NCI-H128 (cell line): ENCODE results near the gene BMPR1A.
"Not testable (repeated sequence)": the region's sequence is repeated elsewhere in the genome, so short reads cannot be mapped to it uniquely, and the experiment has no call there.

Experiments
- DNase-seq: peaks from one replicate; lab custom pipeline; 2025; ENCODE audit not compliant: unreplicated experiment; lab: John Stamatoyannopoulos, UW

The BMPR1A gene

DNA sequence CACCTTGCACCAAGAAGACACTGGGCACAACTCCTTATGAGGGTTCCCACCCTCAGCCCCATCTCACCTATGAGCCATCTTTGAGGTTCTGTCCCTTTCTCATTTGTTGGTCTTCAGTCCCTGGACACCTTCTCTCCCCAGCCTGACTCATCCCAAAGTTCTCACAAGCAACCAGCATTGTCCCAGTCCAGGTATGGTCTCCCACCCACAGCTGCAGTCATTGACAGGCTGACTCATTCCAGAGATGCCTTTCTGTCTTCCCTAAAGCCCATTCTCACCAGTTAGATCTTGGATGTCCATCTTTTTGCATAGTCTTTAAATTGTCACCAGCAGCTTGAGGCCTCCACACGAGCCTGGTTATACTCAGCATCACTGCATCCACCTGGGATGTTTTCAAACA, 26.7 kb upstream of the BMPR1A start:
- DNase-seq, result no peak

DNA sequence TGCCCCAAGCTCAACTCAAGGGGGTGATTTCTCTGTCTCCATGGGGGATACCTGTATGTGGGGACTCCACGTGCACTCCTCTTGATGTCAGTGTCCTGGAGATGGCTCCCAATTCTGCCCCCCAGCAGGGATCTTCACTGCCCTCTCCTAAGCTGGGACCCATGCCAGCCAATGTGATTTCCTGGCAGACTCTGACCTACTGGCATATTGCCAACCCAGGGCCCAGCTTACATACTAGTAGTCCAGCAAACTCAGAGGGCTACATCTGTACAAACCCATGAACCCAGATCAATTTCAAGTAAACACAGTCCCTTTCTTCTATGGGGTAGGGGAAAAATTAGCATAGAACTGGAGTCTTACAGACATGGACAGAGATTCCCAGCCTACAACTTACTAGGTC, 26.2 kb upstream of the BMPR1A start:
- DNase-seq, result no peak

DNA sequence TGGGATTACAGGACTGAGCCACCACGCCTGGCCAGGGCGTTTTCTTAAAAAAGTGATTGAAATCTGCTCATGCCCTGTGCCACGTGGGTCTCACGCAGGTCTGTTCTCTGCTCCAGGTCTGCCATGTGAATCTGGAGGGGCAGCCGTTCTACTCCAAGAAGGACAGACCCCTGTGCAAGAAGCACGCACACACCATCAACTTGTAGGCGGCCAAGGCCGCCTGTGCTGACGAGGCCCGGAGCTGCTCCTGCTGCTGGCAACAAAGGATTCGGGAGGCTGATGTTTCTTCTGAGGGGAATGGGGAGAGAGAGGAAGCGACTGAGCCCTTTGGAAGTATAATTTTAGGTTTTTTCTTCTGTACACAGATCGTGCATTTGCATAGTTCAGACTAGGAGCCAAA, 23.6 kb upstream of the BMPR1A start:
- DNase-seq, result no peak

- DNase-seq, result no peak
These were observed 23.2 kb upstream of the BMPR1A start for GRCh38 chr10:86733260-86733671.

GRCh38 chr10:86734207-86734988, 22.0 kb upstream of the BMPR1A start:
- no peak for DNase-seq

DNA sequence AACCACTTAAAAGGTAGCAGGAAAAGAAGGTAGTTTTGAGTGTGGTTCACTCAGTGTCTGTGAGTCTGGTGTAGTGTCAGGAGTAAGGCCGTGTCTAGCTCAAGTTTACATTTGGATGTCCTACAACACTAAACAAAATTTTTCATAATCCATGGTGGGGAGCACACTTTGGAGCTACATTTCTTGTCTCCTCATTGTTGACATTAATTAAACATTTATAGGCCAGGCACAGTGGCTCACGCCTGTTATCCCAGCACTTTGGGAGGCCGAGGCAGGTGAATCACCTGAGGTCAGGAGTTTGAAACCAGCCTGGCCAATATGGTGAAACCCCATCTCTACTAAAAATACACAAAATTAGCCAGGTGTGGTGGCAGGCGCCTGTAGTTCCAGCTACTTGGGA, 21.1 kb upstream of the BMPR1A start:
- not testable (repeated sequence) for DNase-seq

DNA sequence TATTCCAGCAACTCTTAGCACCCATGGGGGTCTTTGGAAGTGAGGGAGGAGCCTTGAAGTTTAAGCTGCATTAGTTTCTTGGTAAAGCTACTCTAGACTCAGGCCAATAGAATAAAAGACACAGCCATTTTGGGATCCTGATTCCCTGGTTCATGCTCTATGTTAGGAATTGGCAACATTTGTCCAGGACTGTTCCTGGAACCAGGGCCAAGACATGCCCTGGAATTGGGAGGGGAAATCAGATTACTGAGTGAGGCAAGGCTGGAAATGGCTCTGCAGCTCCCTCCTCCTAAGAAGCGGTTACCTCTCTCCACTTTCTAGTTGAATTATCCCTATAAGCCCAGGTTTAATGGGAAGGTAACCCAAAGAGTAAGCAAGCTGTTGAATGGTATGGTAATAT, 14.2 kb upstream of the BMPR1A start:
- no peak for DNase-seq

GRCh38 chr10:86744067-86744725, 12.2 kb upstream of the BMPR1A start:
- DNase-seq, result no peak

- no peak for DNase-seq
These were observed 8.4 kb upstream of the BMPR1A start for GRCh38 chr10:86747796-86748581.

GRCh38 chr10:86749854-86750253, 6.6 kb upstream of the BMPR1A start:
- no peak for DNase-seq

- DNase-seq, result no peak
These were observed 4.9 kb upstream of the BMPR1A start for GRCh38 chr10:86751477-86751876.

GRCh38 chr10:86752311-86752710, 4.1 kb upstream of the BMPR1A start:
- DNase-seq, result no peak

DNA sequence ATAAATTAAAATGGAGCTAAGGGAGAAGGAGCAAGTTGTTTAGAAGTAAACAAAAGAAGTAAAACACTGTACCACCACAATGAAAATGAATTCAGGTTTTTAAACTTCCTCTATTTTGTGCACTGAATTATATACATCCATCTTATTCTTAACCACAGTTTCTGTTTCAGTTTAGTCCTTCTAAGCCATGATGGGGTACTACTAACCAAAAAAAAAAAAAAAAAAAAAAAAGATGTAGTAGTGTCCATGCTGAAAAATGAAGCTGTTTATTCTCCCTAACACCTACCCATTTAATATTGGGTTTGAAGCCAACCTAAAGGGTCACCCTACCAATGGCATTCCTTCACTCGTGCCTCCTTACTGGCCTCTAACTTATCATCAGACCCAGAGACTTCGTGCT, 3.4 kb upstream of the BMPR1A start:
- no peak for DNase-seq

GRCh38 chr10:86753638-86754434, 2.6 kb upstream of the BMPR1A start:
- no peak for DNase-seq

DNA sequence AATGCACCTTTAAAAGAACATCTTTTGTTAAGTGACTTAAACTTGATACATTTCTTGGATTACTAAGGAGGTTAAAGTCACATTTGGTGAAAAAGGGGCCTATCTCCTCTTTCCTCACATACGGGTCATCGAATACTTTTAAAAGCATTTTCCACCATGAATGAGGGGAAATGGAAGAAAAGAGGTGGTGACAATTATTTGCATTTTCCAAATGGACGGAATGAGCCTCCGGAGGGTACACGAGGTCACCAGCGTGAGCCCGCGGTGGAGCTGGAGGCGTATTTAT, 1.0 kb upstream of the BMPR1A start:
- no peak for DNase-seq

GRCh38 chr10:86755740-86756510, 494 bp upstream of the BMPR1A start:
- peak; percentile 65 for DNase-seq

GRCh38 chr10:86757113-86757972, 924 bp downstream of the BMPR1A start:
- no peak for DNase-seq

DNA sequence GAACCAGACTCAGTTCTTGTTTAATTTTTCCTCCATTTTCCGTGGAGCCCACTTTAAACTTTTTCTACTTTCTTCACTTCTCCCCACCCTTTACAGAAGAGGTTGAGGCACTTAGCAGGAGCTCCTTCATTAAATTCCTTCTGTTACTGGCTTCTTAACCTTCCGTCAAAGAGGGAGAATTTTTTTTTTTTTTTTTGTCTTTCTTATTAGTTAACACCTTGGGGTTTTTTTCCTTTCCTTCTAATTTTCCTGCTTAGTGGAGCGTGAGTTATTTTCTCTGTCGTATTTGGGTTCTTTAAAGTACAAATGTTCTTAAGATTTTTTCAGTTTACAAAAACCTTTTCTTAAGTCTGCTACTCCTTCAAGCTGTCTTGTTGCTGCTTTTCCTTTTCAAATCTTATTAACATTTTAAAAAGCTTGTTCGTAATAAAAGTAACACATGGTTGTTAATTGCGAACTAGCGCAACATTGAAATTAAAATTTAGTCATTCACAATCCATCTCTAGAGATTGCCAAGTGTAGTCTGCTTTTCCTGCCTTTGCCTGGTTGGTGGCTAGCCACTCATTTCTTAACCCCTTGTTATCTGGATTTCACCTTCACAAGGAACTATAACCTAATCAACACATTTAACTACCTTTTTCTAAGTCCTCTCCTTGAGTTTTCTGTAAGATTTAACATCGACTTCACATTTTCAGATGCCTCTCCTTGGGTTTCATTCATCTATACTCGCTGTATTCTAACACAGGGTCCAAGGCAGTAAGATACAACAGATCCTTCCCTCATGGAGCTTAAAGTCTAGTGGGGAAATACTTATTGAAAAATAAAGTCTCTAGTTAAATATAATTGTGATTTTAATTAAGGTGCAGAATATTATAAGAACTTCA, 2.0 kb downstream of the BMPR1A start:
- no peak for DNase-seq
